Stimulated activated naive B cell treated with anti-CD40 and anti-IgM and Interleukin-4, amounts not matched to agents 10 μg/mL and 1 μg/mL and 100 μg/mL, for 72 hours (primary cell): ENCODE data around the gene ZNF185.

ENCODE experiments used
- ATAC-seq, 2 donors: fragments of 150-1000 bp; cut with Tn5 transposase; replicated peaks; 2 replicates each; pipeline ENCODE4 v1.10.0; 2021; ENCODE audit warnings: moderate library complexity in 1 of 2
- DNase-seq: peaks from one replicate; pipeline ENCODE4 v3.0.0; 2021
- H3K27ac Mint-ChIP-seq: one replicate; pipeline ENCODE4 v1.8.0; 2022; ENCODE audit warnings: mild to moderate bottlenecking, mixed read lengths
- H3K27me3 Mint-ChIP-seq, 2 donors: one replicate each; pipeline ENCODE4 v1.8.0; 2022; ENCODE audit warnings: mixed read lengths in 2 of 2
- H3K36me3 Mint-ChIP-seq, 2 donors: one replicate each; pipeline ENCODE4 v1.8.0; 2022; ENCODE audit warnings: mixed read lengths in 2 of 2, mild to moderate bottlenecking in 1 of 2
- H3K4me1 Mint-ChIP-seq, 2 donors: one replicate each; pipeline ENCODE4 v1.8.0; 2022; ENCODE audit warnings: mixed read lengths in 2 of 2, mild to moderate bottlenecking in 1 of 2
- H3K4me3 Mint-ChIP-seq, 2 donors: one replicate each; pipeline ENCODE4 v1.8.0; 2022; ENCODE audit warnings: mild to moderate bottlenecking in 2 of 2, mixed read lengths in 2 of 2, moderate library complexity in 1 of 2
- H3K9me3 Mint-ChIP-seq, 2 donors: one replicate each; pipeline ENCODE4 v1.8.0; 2022; ENCODE audit warnings: mixed read lengths in 2 of 2, mild to moderate bottlenecking in 1 of 2

ZNF185 gene

GRCh38 chrX:152917656-152918579 lies 20.1 kb downstream of the ZNF185 start:
- Mint-ChIP-seq H3K27ac (peak overlapping the region; percentile 14), H3K27me3 (peaks cover 4 to 7% of the 10 kb centered on the region in 2 donors), H3K36me3 (no peaks in the 10 kb centered on the region), H3K4me3 (no peak overlapping the region), H3K9me3 (no peaks in the 10 kb centered on the region), H3K4me1 (peaks cover 0 to 2% of the 10 kb centered on the region in 2 donors)
- DNase-seq (no peak), ATAC-seq (no peak)

- DNase-seq: no peak
- Mint-ChIP-seq H3K27ac (no peak overlapping the region), H3K9me3 (no peaks in the 10 kb centered on the region), H3K4me3 (no peak overlapping the region), H3K36me3 (no peaks in the 10 kb centered on the region), H3K27me3 (peaks cover 4 to 7% of the 10 kb centered on the region in 2 donors), H3K4me1 (peaks cover 0 to 2% of the 10 kb centered on the region in 2 donors)
- no peak for ATAC-seq
These were observed 20.8 kb downstream of the ZNF185 start for GRCh38 chrX:152918707-152919106.

- ATAC-seq (no peak), DNase-seq (no peak)
- Mint-ChIP-seq H3K4me1 (peaks cover 0 to 3% of the 10 kb centered on the region in 2 donors), H3K4me3 (no peak overlapping the region), H3K9me3 (no peaks in the 10 kb centered on the region), H3K36me3 (no peaks in the 10 kb centered on the region), H3K27me3 (peaks cover 0 to 7% of the 10 kb centered on the region in 2 donors), H3K27ac (no peak overlapping the region)
These were observed 25.7 kb downstream of the ZNF185 start for GRCh38 chrX:152923599-152923998.

- Mint-ChIP-seq H3K9me3 (no peaks in the 10 kb centered on the region), H3K4me1 (peaks cover 0 to 3% of the 10 kb centered on the region in 2 donors), H3K27me3 (peaks cover 0 to 20% of the 10 kb centered on the region in 2 donors), H3K27ac (no peak overlapping the region), H3K36me3 (no peaks in the 10 kb centered on the region), H3K4me3 (no peak overlapping the region)
- ATAC-seq: peak in 1 of 2 donors; percentile 6
- DNase-seq: no peak
These were observed 28.0 kb downstream of the ZNF185 start for GRCh38 chrX:152925835-152926234.

- Mint-ChIP-seq H3K27ac (no peak overlapping the region), H3K27me3 (peaks cover 0 to 20% of the 10 kb centered on the region in 2 donors), H3K4me1 (peaks cover 0 to 3% of the 10 kb centered on the region in 2 donors), H3K4me3 (no peak overlapping the region), H3K9me3 (no peaks in the 10 kb centered on the region), H3K36me3 (no peaks in the 10 kb centered on the region)
- DNase-seq (peak; percentile 51), ATAC-seq (peak; percentile 88 to 95)
These were observed 28.4 kb downstream of the ZNF185 start for GRCh38 chrX:152926279-152926678.

GRCh38 chrX:152926923-152927322 lies 29.1 kb downstream of the ZNF185 start:
- no peak for ATAC-seq
- H3K4me3 Mint-ChIP-seq: no peak overlapping the region
- peaks cover 0 to 20% of the 10 kb centered on the region in 2 donors for H3K27me3 Mint-ChIP-seq
- no peak for DNase-seq
- H3K27ac Mint-ChIP-seq: no peak overlapping the region
- H3K36me3 Mint-ChIP-seq: no peaks in the 10 kb centered on the region
- H3K4me1 Mint-ChIP-seq: peaks cover 0 to 3% of the 10 kb centered on the region in 2 donors
- no peaks in the 10 kb centered on the region for H3K9me3 Mint-ChIP-seq

- DNase-seq: no peak
- no peak for ATAC-seq
- peaks cover 0 to 20% of the 10 kb centered on the region in 2 donors for H3K27me3 Mint-ChIP-seq
- H3K36me3 Mint-ChIP-seq: no peaks in the 10 kb centered on the region
- peaks cover 0 to 3% of the 10 kb centered on the region in 2 donors for H3K4me1 Mint-ChIP-seq
- no peaks in the 10 kb centered on the region for H3K9me3 Mint-ChIP-seq
- H3K27ac Mint-ChIP-seq: no peak overlapping the region
- H3K4me3 Mint-ChIP-seq: no peak overlapping the region
These were observed 30.2 kb downstream of the ZNF185 start for GRCh38 chrX:152927858-152928760.

GRCh38 chrX:152928761-152929400 lies 31.0 kb downstream of the ZNF185 start:
- Mint-ChIP-seq H3K4me1 (peaks cover 0 to 3% of the 10 kb centered on the region in 2 donors), H3K27me3 (peaks cover 0 to 20% of the 10 kb centered on the region in 2 donors), H3K9me3 (no peaks in the 10 kb centered on the region), H3K4me3 (no peak overlapping the region), H3K27ac (no peak overlapping the region), H3K36me3 (no peaks in the 10 kb centered on the region)
- DNase-seq: no peak
- ATAC-seq: no peak

GRCh38 chrX:152929898-152930297 lies 32.0 kb downstream of the ZNF185 start:
- DNase-seq: no peak
- H3K36me3 Mint-ChIP-seq: no peaks in the 10 kb centered on the region
- no peaks in the 10 kb centered on the region for H3K9me3 Mint-ChIP-seq
- H3K4me1 Mint-ChIP-seq: peaks cover 0 to 3% of the 10 kb centered on the region in 2 donors
- no peak for ATAC-seq
- no peak overlapping the region for H3K27ac Mint-ChIP-seq
- H3K4me3 Mint-ChIP-seq: no peak overlapping the region
- peaks cover 5 to 20% of the 10 kb centered on the region in 2 donors for H3K27me3 Mint-ChIP-seq

- no peak for DNase-seq
- Mint-ChIP-seq H3K4me1 (peaks cover 0 to 3% of the 10 kb centered on the region in 2 donors), H3K9me3 (no peaks in the 10 kb centered on the region), H3K27ac (no peak overlapping the region), H3K4me3 (no peak overlapping the region), H3K27me3 (peaks cover 6 to 21% of the 10 kb centered on the region in 2 donors), H3K36me3 (no peaks in the 10 kb centered on the region)
- ATAC-seq: no peak
These were observed 32.6 kb downstream of the ZNF185 start for GRCh38 chrX:152930516-152930915.

GRCh38 chrX:152932144-152932543 lies 34.3 kb downstream of the ZNF185 start:
- no peaks in the 10 kb centered on the region for H3K9me3 Mint-ChIP-seq
- no peak overlapping the region for H3K27ac Mint-ChIP-seq
- no peaks in the 10 kb centered on the region for H3K36me3 Mint-ChIP-seq
- DNase-seq: no peak
- H3K4me3 Mint-ChIP-seq: no peak overlapping the region
- peaks cover 6 to 24% of the 10 kb centered on the region in 2 donors for H3K27me3 Mint-ChIP-seq
- no peaks in the 10 kb centered on the region for H3K4me1 Mint-ChIP-seq
- no peak for ATAC-seq

GRCh38 chrX:152932598-152933175 lies 34.8 kb downstream of the ZNF185 start:
- Mint-ChIP-seq H3K27ac (no peak overlapping the region), H3K36me3 (no peaks in the 10 kb centered on the region), H3K4me1 (no peaks in the 10 kb centered on the region), H3K27me3 (peaks cover 6 to 20% of the 10 kb centered on the region in 2 donors), H3K4me3 (no peak overlapping the region), H3K9me3 (no peaks in the 10 kb centered on the region)
- ATAC-seq (no peak), DNase-seq (no peak)

GRCh38 chrX:152936306-152936705 lies 38.4 kb downstream of the ZNF185 start:
- no peak overlapping the region for H3K4me3 Mint-ChIP-seq
- no peaks in the 10 kb centered on the region for H3K9me3 Mint-ChIP-seq
- no peak overlapping the region for H3K27ac Mint-ChIP-seq
- peaks cover 4 to 6% of the 10 kb centered on the region in 2 donors for H3K27me3 Mint-ChIP-seq
- no peaks in the 10 kb centered on the region for H3K36me3 Mint-ChIP-seq
- no peak for DNase-seq
- H3K4me1 Mint-ChIP-seq: peaks cover 0 to 2% of the 10 kb centered on the region in 2 donors
- ATAC-seq: no peak

GRCh38 chrX:152937236-152937635 lies 39.4 kb downstream of the ZNF185 start:
- Mint-ChIP-seq H3K4me1 (peaks cover 0 to 3% of the 10 kb centered on the region in 2 donors), H3K27ac (no peak overlapping the region), H3K9me3 (no peaks in the 10 kb centered on the region), H3K27me3 (peaks cover 4 to 6% of the 10 kb centered on the region in 2 donors), H3K36me3 (no peaks in the 10 kb centered on the region), H3K4me3 (no peak overlapping the region)
- ATAC-seq (no peak), DNase-seq (no peak)
